ENCODE data around the gene SCRT2. TPM values are rescaled to one million over a fixed set of nuclear protein-coding genes. Genes with fewer than 3 reads are reported as not detected.

SCRT2 gene
- total and polyA plus RNA-seq, 2 of the 4 experiments (the other 2 are of a cell fraction) = not detected

DNA sequence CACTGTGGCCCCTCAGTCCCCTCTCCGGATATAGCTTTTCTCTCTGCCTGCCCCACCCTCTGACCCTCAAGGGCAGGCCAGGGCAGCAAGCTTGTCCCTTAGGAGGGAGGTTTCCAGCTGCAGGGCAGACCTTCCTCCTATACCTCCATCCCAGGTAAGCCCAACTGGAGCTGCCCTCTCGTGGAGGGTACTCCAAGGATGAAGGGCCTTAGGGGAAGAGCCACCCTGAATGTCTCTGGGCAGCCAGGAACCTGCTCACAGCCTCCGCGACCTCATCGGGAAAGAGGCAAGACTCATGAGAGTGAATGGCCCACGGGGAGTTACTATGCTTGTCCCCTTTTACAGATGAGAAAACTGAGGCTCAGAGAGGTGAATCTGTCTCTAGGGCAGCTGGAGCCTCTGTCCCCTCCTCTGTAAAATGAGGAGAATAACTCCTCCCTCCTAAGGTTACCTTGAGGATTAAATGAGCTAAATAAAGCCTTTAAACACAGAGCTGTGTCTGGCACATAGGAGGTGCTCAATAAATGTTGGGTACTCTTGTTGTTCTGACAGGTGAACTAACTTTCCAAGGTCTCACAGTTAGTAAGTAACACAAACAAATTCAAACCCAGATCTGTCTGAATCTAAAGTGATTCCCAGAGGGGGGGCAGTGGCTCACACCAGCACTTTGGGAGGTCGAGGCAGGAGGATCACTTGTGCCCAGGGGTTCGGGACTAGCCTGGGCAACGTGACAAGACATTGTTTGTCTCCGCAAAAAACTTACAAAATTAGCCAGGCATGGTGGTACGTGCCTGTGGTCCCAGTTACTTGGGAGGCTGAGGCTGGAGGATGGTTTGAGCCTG lies 34.7 kb downstream of the SCRT2 start:
- ChIA-PET POLR2A (ENCODE audit: unreplicated experiment) (no interaction called here), CTCF (no interaction called here)
- Histone ChIP-seq H3K9me1 (ENCODE audit: insufficient read depth, low read length) (no peaks in the 10 kb centered on the region), H2AFZ (replicated peaks; ENCODE audit: low read length, poor library complexity) (no peak overlapping the region), H2BK5ac (ENCODE audit: low read depth, low read length, poor library complexity, severe bottlenecking) (no peak overlapping the region), H3K4ac (ENCODE audit: low read depth, low read length) (no peak overlapping the region), H2AK5ac (ENCODE audit: low read depth, low read length) (no peak overlapping the region), H2AK9ac (replicated peaks; ENCODE audit: low read depth, low read length, poor library complexity) (no peak overlapping the region), H4K20me1 (ENCODE audit: insufficient read depth, low read length) (peaks cover 10% of the 10 kb centered on the region), H4K8ac (ENCODE audit: low read depth in 2 of 2, low read length in 2 of 2) (no peak overlapping the region), H4K91ac (ENCODE audit: insufficient read depth, low read depth, low read length) (no peak overlapping the region), H3K9ac (ENCODE audit: low read depth, low read length) (no peak overlapping the region), H3K14ac (replicated peaks; ENCODE audit: low read depth, low read length) (no peak overlapping the region), H3K9me3 (ENCODE audit: control insufficient read depth, insufficient read depth, low read length) (no peaks in the 10 kb centered on the region), H3K4me1 (ENCODE audit: control insufficient read depth, insufficient read depth, low read length) (no peaks in the 10 kb centered on the region), H4K5ac (ENCODE audit: low read depth, low read length) (no peak overlapping the region), H3K36me3 (ENCODE audit: control insufficient read depth, insufficient read depth, low read length) (no peaks in the 10 kb centered on the region), H3K56ac (ENCODE audit: extremely low read depth, insufficient read depth, low read length) (no peak overlapping the region), H3K4me3 (ENCODE audit: insufficient read depth, low read depth, low read length) (no peak overlapping the region), H3K23ac (ENCODE audit: low read depth, low read length) (no peak overlapping the region), H3K18ac (ENCODE audit: low read depth, low read length) (no peak overlapping the region), H3K79me1 (ENCODE audit: low read depth in 1 of 2, low read length in 2 of 2) (peaks cover 0 to 3% of the 10 kb centered on the region in 2 experiments; a peak in 1 of 4 replicates), H2BK15ac (ENCODE audit: low read depth, low read length) (no peak overlapping the region), H2BK20ac (ENCODE audit: low read depth, low read length) (no peak overlapping the region), H3K27me3 (ENCODE audit: control insufficient read depth, insufficient read depth, low read length) (peaks cover 10% of the 10 kb centered on the region), H2BK120ac (ENCODE audit: low read depth, low read length) (no peak overlapping the region), H3K27ac (ENCODE audit: insufficient read depth, low read length) (no peak overlapping the region), H3K4me2 (ENCODE audit: low read depth, low read length) (no peak overlapping the region)
- in situ Hi-C loops (cut with MboI; ENCODE audit: low sequenced_read_pairs) = no loop called here
- intact Hi-C loops (cut with micrococcal nuclease) = no loop called here
- dilution Hi-C loops (cut with HindIII; ENCODE audit: low sequenced_read_pairs, unreplicated experiment) = no loop called here
- DNase-seq (no peak), ATAC-seq (ENCODE audit: low read depth) (peak; percentile 8; the same call in 1 of the 2 replicates)
- BruUV-seq (replicated peaks) = no TSS peak
- TF ChIP-seq SMC3 (IDR thresholded peaks at IDR 0.05; ENCODE audit: low read depth, low read length) = no peak
- no peak for TF ChIP-seq CTCF (conservative IDR thresholded peaks at IDR 0.05; ENCODE audit: low read depth, low read length)
- no peak for TF ChIP-seq USF2 (IDR thresholded peaks at IDR 0.05; ENCODE audit: low read depth, low read length)
- no peak for TF ChIP-seq CEBPB (IDR thresholded peaks at IDR 0.05; ENCODE audit: low read depth, low read length)
- no peak for TF ChIP-seq MAFK (IDR thresholded peaks at IDR 0.05; ENCODE audit: low read depth, low read length)
- no peak for TF ChIP-seq NFE2L2 (IDR thresholded peaks at IDR 0.05; ENCODE audit: low read depth, low read length)
- no peak for TF ChIP-seq POLR2A (IDR thresholded peaks at IDR 0.05; ENCODE audit: low read depth, low read length)
- TF ChIP-seq RFX5 (IDR thresholded peaks at IDR 0.05; ENCODE audit: low read depth, low read length) = no peak
- no peak for TF ChIP-seq FOS (IDR thresholded peaks at IDR 0.05; ENCODE audit: low read depth, low read length)
- WGBS, 2 experiments (ENCODE audit: extremely low coverage in 2 of 2, insufficient read length in 1 of 2) = 60% methylated on average over 6 of the region's 11 CpGs; no CpG with 5 or more reads in 1 of the 2 experiments
